HG03521 (cell line): Measurements from ENCODE around the gene PTPN6.
"Not testable (repeated sequence)": the region's sequence is repeated elsewhere in the genome, so short reads cannot be mapped to it uniquely, and the experiment has no call there.

Experiments used
- ATAC-seq: cut with Tn5 transposase; IDR thresholded peaks from one replicate; pipeline ENCODE4 v1.9.1; 2021; ENCODE audit warnings: mild to moderate bottlenecking, moderate library complexity; ENCODE audit not compliant: unreplicated experiment

The PTPN6 gene

DNA sequence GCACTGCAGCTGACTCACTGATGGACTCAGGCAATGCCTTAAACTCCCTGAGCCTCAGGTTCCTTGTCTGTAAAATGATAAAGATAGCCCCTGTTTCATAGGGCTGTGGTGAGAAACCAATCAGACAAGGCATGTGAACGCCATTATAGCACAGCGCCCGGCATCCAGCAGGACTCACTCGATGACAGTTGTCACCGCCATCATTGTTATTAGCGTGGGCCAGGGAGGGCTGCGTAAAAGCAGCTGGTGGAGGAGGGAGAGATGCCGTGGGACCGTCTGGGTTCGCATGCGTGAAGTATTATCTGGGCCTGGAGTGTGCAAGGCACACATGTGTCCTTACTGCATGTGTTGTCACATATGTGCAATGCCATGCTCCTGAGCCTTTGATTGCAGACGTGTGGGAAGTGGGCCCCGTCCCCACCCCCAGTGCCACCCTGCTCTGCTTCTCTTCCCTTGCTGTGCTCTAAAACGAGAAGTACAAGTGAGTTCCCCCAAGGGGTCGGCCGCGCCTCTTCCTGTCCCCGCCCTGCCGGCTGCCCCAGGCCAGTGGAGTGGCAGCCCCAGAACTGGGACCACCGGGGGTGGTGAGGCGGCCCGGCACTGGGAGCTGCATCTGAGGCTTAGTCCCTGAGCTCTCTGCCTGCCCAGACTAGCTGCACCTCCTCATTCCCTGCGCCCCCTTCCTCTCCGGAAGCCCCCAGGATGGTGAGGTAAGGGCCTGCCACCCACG lies at the start of gene PTPN6:
Gene PTPN6, plus strand, starts transcription at position 546 of the 730 bp plus-strand sequence. Its CDS starts 157 bp downstream, at position 703.
- ATAC-seq: no peak

DNA sequence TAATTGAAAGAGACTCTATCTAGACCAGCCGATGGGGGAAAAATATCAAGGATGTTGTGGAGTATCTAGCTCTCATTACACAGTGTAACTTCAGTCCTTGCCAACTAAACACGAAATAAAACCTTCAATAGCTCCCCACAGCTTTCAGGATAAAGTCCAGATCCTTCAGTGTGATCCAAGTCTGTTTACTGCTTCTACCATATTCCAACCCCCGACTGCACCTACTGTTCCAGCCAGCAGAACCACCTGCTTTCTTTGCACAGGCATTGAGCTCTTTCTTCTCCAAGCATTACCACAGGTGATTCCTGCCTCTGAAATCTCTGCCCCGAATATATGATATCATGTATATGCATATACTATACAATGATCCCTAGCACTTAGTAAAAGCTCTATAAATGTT lies 48.7 kb upstream of the PTPN6 start:
- no peak for ATAC-seq

DNA sequence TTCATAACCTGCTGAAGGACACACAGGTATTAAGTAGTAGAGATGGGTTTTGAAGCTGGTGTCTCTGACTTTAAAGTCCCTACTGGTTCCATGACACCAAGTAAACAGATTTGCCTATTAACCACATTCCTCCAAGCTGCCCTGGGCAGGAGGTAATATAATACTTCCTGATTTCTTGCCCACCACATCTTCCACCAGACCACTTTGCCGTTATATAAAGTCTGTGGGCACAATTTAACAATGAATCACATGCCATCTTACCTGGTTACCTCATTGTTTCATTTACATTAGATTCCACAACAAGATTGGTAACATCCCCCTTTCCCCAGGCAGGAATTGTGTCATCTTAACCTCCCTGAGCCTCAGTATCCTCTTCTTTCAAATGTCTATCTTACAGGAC lies 47.4 kb upstream of the PTPN6 start:
- ATAC-seq: no peak

DNA sequence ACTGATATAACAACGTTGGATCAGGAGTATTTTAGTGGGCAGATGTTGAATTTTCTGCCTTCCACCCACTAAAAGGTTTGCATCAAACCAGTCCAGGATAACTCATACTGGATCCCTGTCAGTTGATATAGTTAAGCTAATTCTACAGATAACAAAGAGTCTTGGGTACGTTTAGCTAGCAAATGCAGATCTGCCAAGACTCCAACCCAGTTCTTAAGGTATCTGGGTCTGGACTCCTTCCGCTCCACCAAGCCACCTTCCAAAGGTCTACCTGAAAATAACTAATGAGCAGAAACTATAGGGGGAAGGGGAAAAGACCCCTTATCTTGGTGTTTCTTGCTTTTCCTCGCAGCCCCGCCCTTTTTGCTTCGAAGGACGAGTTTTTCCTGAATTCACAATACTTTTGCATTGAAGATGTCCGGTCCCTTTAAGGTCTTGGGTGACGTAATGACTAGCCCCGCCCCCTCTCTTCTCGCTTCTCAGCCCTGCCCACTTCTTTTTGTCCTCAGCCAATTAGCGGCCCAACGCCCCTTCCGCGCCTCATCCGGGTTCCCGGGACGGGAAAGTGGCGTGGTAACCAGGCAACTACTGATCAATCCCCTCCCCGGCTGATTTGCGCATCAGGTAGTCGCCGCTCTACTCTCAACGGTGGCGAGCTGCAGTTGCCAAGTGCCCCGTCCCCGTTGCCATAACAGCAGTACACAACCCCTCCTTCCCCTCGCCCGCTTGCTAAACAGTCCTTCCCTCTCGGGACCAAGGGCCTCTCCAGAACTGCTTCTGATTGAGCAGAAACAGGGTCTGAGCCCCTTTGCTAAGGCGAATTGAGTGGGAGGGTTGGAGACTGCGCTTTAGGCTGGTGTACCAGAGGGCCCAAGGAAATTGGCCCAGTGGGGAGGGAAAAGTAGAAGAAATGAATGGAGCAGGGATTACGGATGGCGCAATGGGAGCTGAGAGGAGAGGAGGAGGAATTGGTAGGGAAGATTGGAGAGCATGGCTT lies 46.6 kb upstream of the PTPN6 start, which contains the start of gene LRRC23:
Gene LRRC23, plus strand, starts transcription at position 543 of the 997 bp plus-strand sequence. CDS start 812 bp downstream, outside the sequence.
- ATAC-seq: peak; percentile 96

DNA sequence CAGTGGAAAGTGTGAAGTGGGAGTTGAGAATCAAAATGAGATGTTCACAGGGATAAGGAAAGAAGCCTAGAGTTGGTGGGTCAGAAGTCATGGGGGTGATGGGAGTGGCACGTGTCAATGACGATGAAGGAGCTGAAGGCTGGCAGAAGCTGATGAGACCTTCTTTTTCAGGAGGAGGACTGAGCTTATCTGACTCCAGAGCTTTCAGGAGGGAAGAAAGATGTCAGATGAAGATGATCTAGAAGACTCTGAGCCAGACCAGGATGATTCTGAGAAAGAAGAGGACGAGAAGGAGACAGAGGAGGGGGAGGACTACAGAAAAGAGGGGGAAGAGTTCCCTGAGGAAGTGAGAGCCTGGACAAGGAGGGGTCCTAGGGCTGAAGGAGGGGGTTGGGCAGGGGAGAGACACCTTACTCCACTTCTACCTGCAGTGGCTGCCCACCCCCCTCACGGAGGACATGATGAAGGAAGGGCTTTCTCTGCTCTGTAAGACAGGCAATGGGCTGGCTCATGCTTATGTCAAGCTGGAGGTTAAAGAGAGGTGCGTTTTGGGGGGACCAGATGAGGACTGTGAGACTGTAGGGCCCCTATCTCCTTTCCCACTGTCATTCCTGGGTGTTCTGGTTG lies 45.6 kb upstream of the PTPN6 start:
- no peak for ATAC-seq

DNA sequence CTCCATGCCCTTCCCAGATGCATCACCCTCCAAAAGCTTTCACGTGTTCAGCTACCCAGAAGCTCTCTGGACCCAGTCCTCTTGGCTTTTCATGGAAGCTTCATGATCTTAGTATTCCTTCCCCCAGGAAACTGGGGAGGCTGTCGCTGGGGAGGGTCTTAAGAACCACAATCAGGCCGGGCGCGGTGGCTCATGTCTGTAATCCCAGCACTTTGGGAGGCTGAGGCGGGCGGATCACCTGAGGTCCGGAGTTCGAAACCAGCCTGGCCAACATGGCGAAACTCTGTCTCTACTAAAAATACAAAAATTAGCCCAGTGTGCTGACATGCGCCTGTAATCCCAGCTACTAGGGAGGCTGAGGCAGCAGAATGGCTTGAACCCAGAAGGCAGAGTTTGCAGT lies 43.0 kb upstream of the PTPN6 start:
- not testable (repeated sequence) for ATAC-seq

DNA sequence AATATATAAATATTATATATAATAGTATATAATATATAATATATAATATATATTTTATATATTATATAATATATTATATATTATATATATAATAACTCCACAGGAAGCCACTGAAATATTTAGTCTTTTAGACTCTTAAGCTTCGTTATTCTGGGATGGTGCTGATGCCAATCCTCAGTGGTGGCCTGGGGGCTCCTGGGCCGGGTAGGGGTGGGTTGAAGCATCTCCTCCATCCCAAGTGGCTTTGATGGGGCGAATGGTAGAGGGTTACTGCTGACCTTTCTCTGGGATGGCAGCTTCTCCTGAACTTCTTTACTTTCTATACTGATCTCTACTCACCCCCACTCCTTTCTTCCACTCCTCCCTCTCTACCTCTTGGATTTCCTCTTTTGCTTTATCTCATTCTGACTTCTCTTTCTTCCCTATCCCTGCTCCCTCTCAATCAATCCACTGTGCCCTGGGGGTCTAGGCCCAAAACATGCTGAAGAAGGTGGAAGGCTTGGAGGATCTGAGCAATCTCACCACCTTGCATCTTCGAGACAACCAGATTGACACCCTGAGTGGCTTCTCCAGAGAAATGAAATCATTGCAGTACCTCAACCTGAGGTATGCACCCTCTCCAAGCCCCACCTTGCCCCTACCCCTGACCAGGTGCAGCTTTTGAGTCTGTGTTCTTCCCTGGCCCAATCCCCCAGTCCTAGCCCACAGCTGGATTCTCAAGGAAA lies 41.6 kb upstream of the PTPN6 start:
- ATAC-seq: no peak

DNA sequence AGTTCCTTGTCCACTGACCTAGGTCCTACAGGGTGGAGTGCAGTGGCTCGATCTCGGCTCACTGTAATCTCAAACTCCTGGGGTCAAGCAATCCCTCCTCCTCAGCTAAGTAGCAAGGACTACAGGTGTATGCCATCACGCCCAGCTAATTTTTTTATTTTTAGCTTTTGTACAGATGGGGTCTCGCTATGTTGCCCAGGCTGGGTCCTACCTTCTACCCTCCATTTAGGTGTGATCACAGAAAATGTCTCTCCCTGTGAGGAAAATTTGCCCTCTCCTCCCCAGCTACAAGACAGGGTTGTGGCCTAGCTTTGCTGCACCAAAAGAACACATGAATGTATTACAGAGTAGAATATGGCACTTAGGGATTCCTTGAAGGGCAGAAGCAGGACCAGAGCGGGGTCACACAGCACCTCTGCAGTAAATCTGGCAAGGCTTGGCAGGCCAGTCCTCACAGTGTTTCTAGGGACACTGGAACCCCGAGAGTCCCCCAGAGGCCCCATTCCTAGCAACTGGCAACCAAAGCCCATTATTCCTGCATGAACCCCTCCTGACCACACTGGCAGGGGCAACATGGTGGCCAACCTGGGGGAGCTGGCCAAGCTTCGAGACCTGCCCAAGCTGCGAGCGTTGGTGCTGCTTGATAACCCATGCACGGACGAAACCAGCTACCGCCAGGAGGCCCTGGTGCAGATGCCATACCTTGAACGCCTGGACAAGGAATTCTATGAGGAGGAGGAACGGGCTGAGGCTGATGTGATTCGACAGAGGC lies 38.8 kb upstream of the PTPN6 start:
- ATAC-seq: no peak

DNA sequence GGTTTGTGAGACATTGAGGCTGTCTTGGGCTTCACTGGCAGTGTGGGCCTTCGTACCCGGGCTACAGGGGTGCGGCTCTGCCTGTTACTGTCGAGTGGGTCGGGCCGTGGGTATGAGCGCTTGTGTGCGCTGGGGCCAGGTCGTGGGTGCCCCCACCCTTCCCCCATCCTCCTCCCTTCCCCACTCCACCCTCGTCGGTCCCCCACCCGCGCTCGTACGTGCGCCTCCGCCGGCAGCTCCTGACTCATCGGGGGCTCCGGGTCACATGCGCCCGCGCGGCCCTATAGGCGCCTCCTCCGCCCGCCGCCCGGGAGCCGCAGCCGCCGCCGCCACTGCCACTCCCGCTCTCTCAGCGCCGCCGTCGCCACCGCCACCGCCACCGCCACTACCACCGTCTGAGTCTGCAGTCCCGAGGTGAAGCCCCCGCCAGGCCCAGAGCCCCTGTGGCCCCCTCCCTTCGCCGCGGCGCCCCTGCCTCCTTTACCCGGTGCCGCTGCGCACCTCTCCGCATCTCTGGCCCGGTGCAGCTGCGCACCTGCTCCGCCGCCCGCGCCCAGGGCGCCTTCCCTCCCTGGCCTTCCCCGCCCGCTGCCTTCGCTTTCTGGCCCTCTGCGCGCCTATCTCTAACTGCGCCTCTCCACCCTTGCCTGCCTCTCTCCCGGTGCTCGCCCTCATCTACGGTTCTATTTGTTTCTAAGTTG lies 36.8 kb upstream of the PTPN6 start, which contains the start of gene ENO2:
Gene ENO2, plus strand, starts transcription at position 335 of the 701 bp plus-strand sequence. CDS start 1,253 bp downstream, outside the sequence.
- peak; percentile 63 for ATAC-seq

DNA sequence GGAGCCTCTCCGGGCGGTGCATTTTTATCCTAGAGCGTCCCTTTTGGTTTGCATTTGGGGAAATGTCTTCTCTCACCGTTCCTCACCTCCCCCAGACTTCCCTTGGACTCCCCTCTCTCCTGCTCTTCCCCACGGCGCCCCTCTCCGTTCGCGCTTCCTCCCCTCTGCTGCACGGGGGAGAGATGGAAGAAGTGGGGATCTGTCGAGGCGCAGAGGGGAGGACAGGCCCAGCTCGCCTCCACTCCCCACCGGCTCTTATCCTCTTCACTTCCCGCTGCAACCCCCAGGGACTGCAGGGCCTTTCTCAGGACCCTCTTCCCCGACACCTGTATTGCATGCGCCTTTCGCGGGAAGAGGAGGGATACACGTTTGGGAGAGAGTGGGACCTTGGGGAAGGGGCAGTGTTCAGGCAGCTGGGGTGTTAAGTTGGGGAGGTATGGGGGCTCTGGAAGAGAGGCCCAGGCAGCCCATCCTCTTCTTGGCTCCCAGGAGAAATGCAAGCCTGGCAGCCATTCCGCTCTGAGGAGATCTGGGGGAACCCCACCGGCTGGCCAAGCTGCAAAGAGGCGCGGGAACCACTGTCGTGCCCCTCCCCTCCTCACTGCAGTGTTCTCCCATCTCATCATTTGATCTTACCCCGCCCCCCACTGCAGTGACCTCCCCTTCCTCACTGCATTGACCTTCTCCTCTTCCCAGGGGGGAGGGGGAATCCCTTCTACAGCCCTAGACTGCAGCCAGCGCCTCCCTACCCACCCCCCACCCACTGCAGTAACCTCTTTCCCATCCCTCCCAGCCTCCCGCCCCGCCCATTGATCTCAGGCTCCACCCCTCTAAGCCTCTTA lies 36.0 kb upstream of the PTPN6 start:
- ATAC-seq: no peak

DNA sequence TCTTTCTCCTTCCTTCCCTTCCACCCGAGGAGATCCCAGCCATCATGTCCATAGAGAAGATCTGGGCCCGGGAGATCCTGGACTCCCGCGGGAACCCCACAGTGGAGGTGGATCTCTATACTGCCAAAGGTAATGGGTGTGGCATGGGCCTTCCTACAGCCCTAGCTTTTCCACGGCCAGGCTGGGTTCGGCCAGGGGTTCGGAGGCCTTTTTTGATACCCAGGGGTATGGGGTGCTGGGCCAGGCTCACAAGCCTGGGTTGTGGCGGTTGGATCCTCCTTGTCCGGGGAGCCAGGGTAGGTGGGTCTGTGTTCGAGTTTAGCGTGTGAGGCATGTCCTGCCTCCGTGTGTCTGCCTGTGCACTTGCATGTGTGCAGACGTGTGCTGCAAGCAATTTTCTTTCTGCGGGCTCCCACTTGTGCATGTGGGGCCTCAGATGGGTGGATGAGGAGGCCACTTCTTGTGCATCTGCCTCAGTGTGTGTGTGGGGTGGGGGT lies 35.3 kb upstream of the PTPN6 start:
- no peak for ATAC-seq

DNA sequence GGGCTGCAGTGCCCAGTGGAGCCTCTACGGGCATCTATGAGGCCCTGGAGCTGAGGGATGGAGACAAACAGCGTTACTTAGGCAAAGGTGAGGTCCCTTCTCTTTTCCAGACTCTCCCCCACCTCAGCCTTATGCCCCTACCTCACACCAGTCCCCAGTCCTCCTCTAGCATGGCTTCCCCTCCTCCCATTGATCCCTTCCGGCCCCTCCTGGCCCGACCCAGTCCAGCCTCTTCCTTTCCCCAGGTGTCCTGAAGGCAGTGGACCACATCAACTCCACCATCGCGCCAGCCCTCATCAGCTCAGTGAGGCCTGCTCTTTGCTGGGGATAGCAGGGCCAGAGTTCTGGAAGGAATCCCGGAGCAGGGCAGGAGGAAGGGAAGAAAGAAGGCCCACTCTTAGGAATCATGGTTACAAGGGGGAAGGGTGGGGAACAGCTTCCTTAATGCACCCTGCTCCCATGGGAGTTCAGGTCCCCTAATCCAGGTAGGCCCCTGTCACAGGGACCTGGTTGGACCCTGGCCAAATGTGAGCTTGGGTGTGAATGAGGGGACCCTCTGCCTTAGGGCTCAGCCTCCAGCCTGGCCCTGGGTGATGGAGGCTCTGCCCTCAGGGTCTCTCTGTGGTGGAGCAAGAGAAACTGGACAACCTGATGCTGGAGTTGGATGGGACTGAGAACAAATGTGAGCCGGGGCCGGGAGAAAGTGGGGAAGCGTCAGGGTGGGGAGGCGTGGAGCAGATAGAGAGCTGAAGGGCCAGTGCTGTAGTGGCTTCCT lies 34.5 kb upstream of the PTPN6 start:
- no peak for ATAC-seq

DNA sequence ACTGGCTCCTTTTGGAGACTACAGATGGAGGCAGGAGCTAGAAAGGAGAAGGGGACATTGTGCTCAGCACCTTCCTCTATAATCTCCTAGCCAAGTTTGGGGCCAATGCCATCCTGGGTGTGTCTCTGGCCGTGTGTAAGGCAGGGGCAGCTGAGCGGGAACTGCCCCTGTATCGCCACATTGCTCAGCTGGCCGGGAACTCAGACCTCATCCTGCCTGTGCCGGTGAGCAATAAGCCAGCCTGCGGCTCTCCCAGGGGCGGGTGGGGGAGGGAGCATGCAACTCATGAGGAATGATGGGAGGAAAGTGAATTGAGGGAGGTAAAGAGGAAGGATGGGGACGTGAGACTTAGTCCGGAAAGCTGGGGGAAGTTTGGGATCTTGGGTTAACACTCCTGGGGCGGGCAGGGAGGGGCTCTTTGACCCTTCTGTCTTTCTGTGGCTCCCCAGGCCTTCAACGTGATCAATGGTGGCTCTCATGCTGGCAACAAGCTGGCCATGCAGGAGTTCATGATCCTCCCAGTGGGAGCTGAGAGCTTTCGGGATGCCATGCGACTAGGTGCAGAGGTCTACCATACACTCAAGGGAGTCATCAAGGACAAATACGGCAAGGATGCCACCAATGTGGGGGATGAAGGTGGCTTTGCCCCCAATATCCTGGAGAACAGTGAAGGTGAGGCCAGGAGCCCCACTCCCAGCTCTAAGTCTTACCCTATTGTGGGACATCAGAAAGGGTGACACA lies 33.5 kb upstream of the PTPN6 start:
- no peak for ATAC-seq

DNA sequence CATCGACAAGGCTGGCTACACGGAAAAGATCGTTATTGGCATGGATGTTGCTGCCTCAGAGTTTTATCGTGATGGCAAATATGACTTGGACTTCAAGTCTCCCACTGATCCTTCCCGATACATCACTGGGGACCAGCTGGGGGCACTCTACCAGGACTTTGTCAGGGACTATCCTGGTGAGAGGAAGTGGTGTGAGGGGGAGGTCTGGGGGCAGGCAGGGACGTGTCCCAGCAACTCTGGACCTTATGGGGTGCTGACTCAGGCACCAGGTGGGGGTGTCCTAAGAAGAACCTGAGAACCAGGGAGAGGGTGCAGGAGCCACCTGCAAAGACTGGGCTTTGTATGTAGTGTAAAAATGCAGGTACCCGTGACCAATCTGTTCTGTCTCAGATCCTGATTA lies 31.6 kb upstream of the PTPN6 start:
- ATAC-seq: no peak

DNA sequence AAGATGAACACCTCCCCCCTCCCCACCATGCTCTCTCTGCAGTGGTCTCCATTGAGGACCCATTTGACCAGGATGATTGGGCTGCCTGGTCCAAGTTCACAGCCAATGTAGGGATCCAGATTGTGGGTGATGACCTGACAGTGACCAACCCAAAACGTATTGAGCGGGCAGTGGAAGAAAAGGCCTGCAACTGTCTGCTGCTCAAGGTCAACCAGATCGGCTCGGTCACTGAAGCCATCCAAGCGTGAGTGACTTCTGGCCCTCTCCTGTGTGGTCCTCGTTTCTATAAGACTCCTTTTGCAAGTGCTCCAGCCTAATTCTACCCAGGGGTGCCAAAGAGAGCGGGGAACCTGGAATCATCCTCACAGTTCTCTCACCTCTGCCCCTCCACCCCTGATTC lies 29.6 kb upstream of the PTPN6 start:
- no peak for ATAC-seq
